Activated CD8-positive, alpha-beta memory T cell treated with anti-CD3 and anti-CD28 coated beads, Interleukin-2, amount 50 U/mL, for 48 hours (primary cell): ENCODE measurements around the gene NADK2.

ENCODE experiments used
- DNase-seq: peaks from one replicate; pipeline ENCODE4 v3.0.0-alpha.2; 2020

Gene NADK2

GRCh38 chr5:36160617-36161016, 81.1 kb downstream of the NADK2 start:
- no peak for DNase-seq

GRCh38 chr5:36158144-36158543, 83.6 kb downstream of the NADK2 start:
- no peak for DNase-seq

GRCh38 chr5:36156619-36157018, 85.1 kb downstream of the NADK2 start:
- no peak for DNase-seq

- DNase-seq = no peak
Measured at GRCh38 chr5:36156121-36156601, 85.6 kb downstream of the NADK2 start.

- DNase-seq = no peak
Measured at GRCh38 chr5:36155291-36155690, 86.4 kb downstream of the NADK2 start.

- no peak for DNase-seq
Measured at GRCh38 chr5:36153726-36154125, 88.0 kb downstream of the NADK2 start.

- DNase-seq = no peak
Measured at GRCh38 chr5:36153298-36153677, 88.4 kb downstream of the NADK2 start.

GRCh38 chr5:36152324-36153297, 89.1 kb downstream of the NADK2 start:
- DNase-seq = no peak

- peak; percentile 96 for DNase-seq
Measured at GRCh38 chr5:36151434-36152323, 90.0 kb downstream of the NADK2 start, which contains the start of the genes LMBRD2 and SKP2. Gene LMBRD2 (minus strand): TSS chr5:36151887. CDS start chr5:36143349, 8,538 bp downstream. Gene SKP2 (plus strand): TSS chr5:36152111. CDS start chr5:36152263, 152 bp downstream.

- peak; percentile 77 for DNase-seq
Measured at GRCh38 chr5:36150676-36151433, 90.9 kb downstream of the NADK2 start.

GRCh38 chr5:36147681-36148080, 94.0 kb downstream of the NADK2 start:
- no peak for DNase-seq

- no peak for DNase-seq
Measured at GRCh38 chr5:36146390-36146789, 95.3 kb downstream of the NADK2 start.

GRCh38 chr5:36145311-36145710, 96.4 kb downstream of the NADK2 start:
- no peak for DNase-seq
